AG04450 (cell line): ENCODE data around the gene RPS19BP1. TPM values are rescaled to one million over a fixed set of nuclear protein-coding genes. Genes with fewer than 3 reads are reported as not detected.

ENCODE experiments used
- CTCF ChIA-PET: fragments of 300-600, 350-600 bp; formaldehyde crosslinking; extraction: SDS; loops from one replicate; lab custom pipeline; 2022; ENCODE audit warnings: antibody characterized with exemption, inconsistent platforms; lab: Charles Lee
- POLR2A ChIA-PET: fragments of 350-600 bp; formaldehyde crosslinking; extraction: SDS; loops from one replicate; lab custom pipeline; 2021; ENCODE audit warnings: antibody characterized with exemption, inconsistent platforms; lab: Yijun Ruan, JAX
- DNase-seq: peaks from one replicate; pipeline ENCODE4 v3.0.0-alpha.2; 2011; ENCODE audit warnings: low read depth, low spot score
- H3K27ac ChIP-seq: one replicate; pipeline ENCODE4 v1.5.1; 2012; ENCODE audit warnings: low read depth, low read length, control low read depth
- H3K27me3 ChIP-seq: one replicate; pipeline ENCODE4 v1.6.0; 2012; ENCODE audit warnings: low read length; ENCODE audit not compliant: control insufficient read depth, insufficient read depth
- H3K4me3 ChIP-seq: 2 replicates; pipeline ENCODE4 v1.5.1; 2011; ENCODE audit warnings: mild to moderate bottlenecking, low read depth, low read length, control low read depth
- H3K9me3 ChIP-seq: 2 replicates; pipeline ENCODE4 v1.5.1; 2012; ENCODE audit warnings: low read length; ENCODE audit not compliant: control insufficient read depth, insufficient read depth
- polyA plus RNA-seq: library from polyadenylated mRNA; depleted of rRNA; stranded (reverse); fragments of >200 nt; gene quantifications from 2 replicates; pipeline ENCODE4 v1.2.3, GENCODE V29; 2011
- TF ChIP-seq, protein P1 (sequence below): IDR thresholded peaks from 2 replicates; pipeline ENCODE4 v1.5.1; 2011; ENCODE audit warnings: low read depth, low read length, control low read depth, inconsistent platforms

The RPS19BP1 gene
- polyA plus RNA-seq, 1 experiment, result 50.8 TPM

DNA sequence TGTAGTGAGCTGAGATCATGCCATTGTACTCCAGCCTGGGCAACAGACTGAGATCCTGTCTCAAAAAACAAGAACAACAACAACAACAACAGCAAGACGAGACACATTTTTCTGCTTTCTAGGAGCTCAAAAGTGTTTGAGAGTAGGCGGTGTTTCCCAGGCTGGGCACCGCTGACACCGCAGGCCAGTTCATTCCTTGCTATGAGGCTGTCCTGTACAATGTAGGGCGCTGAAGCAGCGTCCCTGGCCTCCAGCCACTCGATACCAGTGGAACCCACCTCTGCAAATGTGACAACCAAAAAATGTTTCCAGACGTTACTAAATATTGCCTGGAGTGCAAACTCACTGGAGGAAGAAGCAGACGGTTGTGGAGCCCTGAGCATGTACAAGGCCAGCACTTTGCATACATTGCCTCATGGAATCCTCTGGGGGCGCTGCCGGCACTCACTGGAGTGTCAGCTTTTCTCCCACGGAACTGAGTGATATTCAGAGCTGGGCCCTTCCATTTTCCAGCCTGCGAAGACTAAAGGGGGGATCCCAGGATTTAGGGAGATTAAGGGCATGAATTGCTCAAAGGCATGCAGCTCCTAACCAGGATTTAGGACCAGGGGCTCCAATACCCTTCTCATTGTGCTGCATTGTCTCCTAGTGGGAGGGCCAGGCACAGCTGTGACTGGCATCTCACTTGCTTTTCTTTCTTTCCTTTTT lies 36.3 kb downstream of the RPS19BP1 start:
- no peak for DNase-seq
- Histone ChIP-seq H3K27me3 (no peaks in the 10 kb centered on the region), H3K27ac (no peak overlapping the region), H3K9me3 (no peaks in the 10 kb centered on the region), H3K4me3 (no peak overlapping the region)
- TF ChIP-seq, protein P1, sequence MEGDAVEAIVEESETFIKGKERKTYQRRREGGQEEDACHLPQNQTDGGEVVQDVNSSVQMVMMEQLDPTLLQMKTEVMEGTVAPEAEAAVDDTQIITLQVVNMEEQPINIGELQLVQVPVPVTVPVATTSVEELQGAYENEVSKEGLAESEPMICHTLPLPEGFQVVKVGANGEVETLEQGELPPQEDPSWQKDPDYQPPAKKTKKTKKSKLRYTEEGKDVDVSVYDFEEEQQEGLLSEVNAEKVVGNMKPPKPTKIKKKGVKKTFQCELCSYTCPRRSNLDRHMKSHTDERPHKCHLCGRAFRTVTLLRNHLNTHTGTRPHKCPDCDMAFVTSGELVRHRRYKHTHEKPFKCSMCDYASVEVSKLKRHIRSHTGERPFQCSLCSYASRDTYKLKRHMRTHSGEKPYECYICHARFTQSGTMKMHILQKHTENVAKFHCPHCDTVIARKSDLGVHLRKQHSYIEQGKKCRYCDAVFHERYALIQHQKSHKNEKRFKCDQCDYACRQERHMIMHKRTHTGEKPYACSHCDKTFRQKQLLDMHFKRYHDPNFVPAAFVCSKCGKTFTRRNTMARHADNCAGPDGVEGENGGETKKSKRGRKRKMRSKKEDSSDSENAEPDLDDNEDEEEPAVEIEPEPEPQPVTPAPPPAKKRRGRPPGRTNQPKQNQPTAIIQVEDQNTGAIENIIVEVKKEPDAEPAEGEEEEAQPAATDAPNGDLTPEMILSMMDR, result peak; percentile 85
- CTCF ChIA-PET, result interaction anchor here (0.6 to 2.3 kb wide), 23 partner anchors 10 to 487 kb away, joined by 3 to 22 read pairs (median 4); partner anchors contain the start of gene ATF4
- POLR2A ChIA-PET, result interaction anchor here (0.5 to 1.3 kb wide), 3 partner anchors 24 to 1178 kb away, joined by 3 to 6 read pairs (median 4); no protein-coding TSS in a partner anchor

- POLR2A ChIA-PET, result interaction anchor here (1.3 to 2.4 kb wide), 3 partner anchors 20 to 175 kb away, joined by 3 to 18 read pairs (median 7); partner anchors contain the start of genes ATF4 and RPL3
Measured at GRCh38 chr22:39494471-39495120, 38.0 kb downstream of the RPS19BP1 start.

DNA sequence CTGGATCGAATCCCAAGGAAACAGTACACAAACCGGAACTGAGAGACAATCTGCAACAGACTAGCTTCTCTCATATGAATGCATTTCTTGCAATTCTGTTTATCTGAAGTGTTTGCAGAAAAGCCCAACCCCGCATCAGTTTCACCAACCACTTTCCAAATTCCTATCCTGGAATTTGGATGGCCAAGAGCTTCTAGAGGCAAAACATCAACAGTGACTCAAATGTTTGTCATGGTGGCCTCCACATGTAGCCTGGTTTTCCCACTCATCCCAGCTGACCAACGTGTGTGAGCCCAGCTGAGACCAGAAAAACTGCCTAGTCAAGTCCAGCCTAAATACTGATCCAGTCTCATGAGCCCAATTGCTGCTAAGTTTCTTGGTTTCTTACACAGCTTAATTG lies 38.8 kb downstream of the RPS19BP1 start:
- Histone ChIP-seq H3K4me3 (no peak overlapping the region), H3K27ac (peak overlapping the region; percentile 57), H3K27me3 (no peaks in the 10 kb centered on the region), H3K9me3 (no peaks in the 10 kb centered on the region; the same call in 1 of the 2 replicates)
- DNase-seq, result peak; percentile 75
- POLR2A ChIA-PET, result interaction anchor here (0.5 to 2.4 kb wide), 7 partner anchors 8 to 876 kb away, joined by 3 to 29 read pairs (median 7); partner anchors contain the start of genes ATF4, MIEF1 and RPL3
- CTCF ChIA-PET, result interaction anchor here (0.7 to 2.6 kb wide), 13 partner anchors 8 to 174 kb away, joined by 3 to 41 read pairs (median 4); partner anchors contain the start of genes MIEF1 and RPL3
- TF ChIP-seq, protein P1, result no peak

More at GRCh38 chr22:39494471-39495120, 38.0 kb downstream of the RPS19BP1 start:
- TF ChIP-seq, protein P1, result no peak
- peak overlapping the region; percentile 57 for H3K27ac ChIP-seq
- no peaks in the 10 kb centered on the region for H3K9me3 ChIP-seq
- no peak overlapping the region for H3K4me3 ChIP-seq
- CTCF ChIA-PET, result interaction anchor here (1.0 to 2.6 kb wide), 9 partner anchors 15 to 175 kb away, joined by 4 to 41 read pairs (median 5); partner anchors contain the start of gene RPL3
- DNase-seq, result no peak
- no peaks in the 10 kb centered on the region for H3K27me3 ChIP-seq

DNA sequence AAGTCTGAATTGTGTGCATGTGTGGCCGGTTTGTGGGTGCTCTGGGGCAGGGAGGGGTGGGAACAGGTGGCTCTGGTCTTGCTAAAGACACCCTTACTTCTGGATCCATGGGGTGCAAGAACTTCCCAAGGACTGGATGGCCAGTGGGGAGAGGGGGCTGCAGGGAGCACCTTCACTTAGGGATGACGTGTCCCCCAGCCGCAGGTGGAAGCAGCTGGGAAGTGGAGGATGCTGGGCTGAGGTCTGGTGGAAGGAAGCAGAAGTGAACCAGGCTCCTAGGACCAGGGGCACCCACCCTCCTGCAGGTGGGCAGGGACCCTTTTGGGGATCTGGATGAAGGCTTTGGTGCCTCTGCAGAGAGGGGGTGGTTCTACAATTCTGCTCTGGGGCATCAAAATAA lies 40.4 kb downstream of the RPS19BP1 start:
- H3K27me3 ChIP-seq, result no peaks in the 10 kb centered on the region
- H3K9me3 ChIP-seq, result peaks cover 8% of the 10 kb centered on the region; the same call in 1 of the 2 replicates
- no peak overlapping the region for H3K4me3 ChIP-seq
- ChIA-PET POLR2A (interaction anchor here (0.7 to 1.1 kb wide), 2 partner anchors 172 to 181 kb away, joined by 3 to 8 read pairs; no protein-coding TSS in a partner anchor), CTCF (interaction anchor here (0.7 to 2.6 kb wide), 4 partner anchors 22 to 42 kb away, joined by 3 to 41 read pairs (median 12); no protein-coding TSS in a partner anchor)
- H3K27ac ChIP-seq, result no peak overlapping the region
- DNase-seq, result no peak
- TF ChIP-seq, protein P1, result no peak
